IMR-90 (cell line): ENCODE results near the gene TMEM181. TPM values are rescaled to one million over a fixed set of nuclear protein-coding genes. Genes with fewer than 3 reads are reported as not detected.

Source experiments
- ATAC-seq: fragments of 200-7000 bp; cut with Tn5 transposase; 2 replicates; pipeline ENCODE4 v1.9.1; 2020; ENCODE audit warnings: low read depth, mild to moderate bottlenecking, moderate library complexity
- BruUV-seq: library from RNA; stranded (reverse); fragments of 400-500 nt; replicated peaks from 2 replicates; lab custom pipeline; 2021; lab: Mats Ljungman, UMichigan
- CTCF ChIA-PET: fragments of 300-600 bp; formaldehyde crosslinking; extraction: SDS; loops from one replicate; lab custom pipeline; 2021; ENCODE audit warnings: antibody characterized with exemption; lab: Yijun Ruan, JAX
- POLR2A ChIA-PET: fragments of 300-600 bp; sonication (Branson Sonifier 250); formaldehyde crosslinking; loops from one replicate; lab custom pipeline; 2022; ENCODE audit warnings: antibody characterized with exemption; ENCODE audit not compliant: unreplicated experiment; lab: Charles Lee
- DNase-seq: peaks from one replicate; pipeline ENCODE4 v3.0.0; 2013
- H2AFZ ChIP-seq: replicated peaks from 2 replicates; pipeline ENCODE3; 2013; ENCODE audit warnings: low read length, mild to moderate bottlenecking; ENCODE audit not compliant: poor library complexity
- H2AK5ac ChIP-seq: 2 replicates; pipeline ENCODE4 v1.6.1; 2013; ENCODE audit warnings: low read depth, low read length, inconsistent platforms
- H2AK9ac ChIP-seq: replicated peaks from 2 replicates; pipeline ENCODE3; 2013; ENCODE audit warnings: mild to moderate bottlenecking, low read depth, low read length, moderate library complexity; ENCODE audit not compliant: poor library complexity
- H2BK120ac ChIP-seq: 2 replicates; pipeline ENCODE4 v1.6.1; 2013; ENCODE audit warnings: low read depth, low read length, inconsistent platforms
- H2BK15ac ChIP-seq: 3 replicates; pipeline ENCODE4 v1.6.1; 2013; ENCODE audit warnings: low read depth, low read length, inconsistent platforms
- H2BK20ac ChIP-seq: 2 replicates; pipeline ENCODE4 v1.6.1; 2013; ENCODE audit warnings: low read depth, mild to moderate bottlenecking, inconsistent platforms, low read length, moderate library complexity
- H2BK5ac ChIP-seq: 2 replicates; pipeline ENCODE4 v1.6.1; 2013; ENCODE audit warnings: mild to moderate bottlenecking, low read depth, low read length, inconsistent platforms; ENCODE audit not compliant: poor library complexity, severe bottlenecking
- H3K14ac ChIP-seq: replicated peaks from 2 replicates; pipeline ENCODE4 v1.6.1; 2013; ENCODE audit warnings: low read depth, low read length, inconsistent platforms
- H3K18ac ChIP-seq: 2 replicates; pipeline ENCODE4 v1.6.1; 2013; ENCODE audit warnings: low read depth, low read length, control low read depth
- H3K23ac ChIP-seq: 2 replicates; pipeline ENCODE4 v1.6.1; 2013; ENCODE audit warnings: low read depth, low read length, inconsistent platforms
- H3K27ac ChIP-seq: 2 replicates; pipeline ENCODE4 v1.5.1; 2013; ENCODE audit warnings: mild to moderate bottlenecking, control low read depth, low read length; ENCODE audit not compliant: insufficient read depth
- H3K27me3 ChIP-seq: 2 replicates; pipeline ENCODE4 v1.6.1; 2013; ENCODE audit warnings: low read length; ENCODE audit not compliant: control insufficient read depth, insufficient read depth
- H3K36me3 ChIP-seq: 2 replicates; pipeline ENCODE4 v1.6.1; 2013; ENCODE audit warnings: low read length, mixed read lengths; ENCODE audit not compliant: control insufficient read depth, insufficient read depth
- H3K4ac ChIP-seq: 2 replicates; pipeline ENCODE4 v1.6.1; 2013; ENCODE audit warnings: low read depth, low read length, inconsistent platforms
- H3K4me1 ChIP-seq: 2 replicates; pipeline ENCODE4 v1.6.1; 2013; ENCODE audit warnings: low read length, mixed read lengths; ENCODE audit not compliant: control insufficient read depth, insufficient read depth
- H3K4me2 ChIP-seq: 2 replicates; pipeline ENCODE4 v1.6.1; 2013; ENCODE audit warnings: low read depth, mild to moderate bottlenecking, control low read depth, low read length, moderate library complexity
- H3K4me3 ChIP-seq: 2 replicates; pipeline ENCODE4 v1.5.1; 2013; ENCODE audit warnings: low read depth, mild to moderate bottlenecking, control low read depth, low read length, moderate library complexity; ENCODE audit not compliant: insufficient read depth
- H3K56ac ChIP-seq: 2 replicates; pipeline ENCODE4 v1.6.1; 2013; ENCODE audit warnings: low read length, inconsistent platforms; ENCODE audit not compliant: insufficient read depth; ENCODE audit errors: extremely low read depth
- H3K79me1 ChIP-seq, 2 experiments: 2 replicates each; pipeline ENCODE4 v1.6.1; 2013; ENCODE audit warnings: low read length in 2 of 2, inconsistent platforms in 1 of 2, low read depth in 1 of 2
- H3K9ac ChIP-seq: 2 replicates; pipeline ENCODE4 v1.6.1; 2013; ENCODE audit warnings: low read depth, low read length, control low read depth
- H3K9me1 ChIP-seq: 2 replicates; pipeline ENCODE4 v1.6.1; 2013; ENCODE audit warnings: low read length, inconsistent platforms; ENCODE audit not compliant: insufficient read depth
- H3K9me3 ChIP-seq: 2 replicates; pipeline ENCODE4 v1.6.1; 2013; ENCODE audit warnings: low read length; ENCODE audit not compliant: control insufficient read depth, insufficient read depth
- H4K20me1 ChIP-seq: 2 replicates; pipeline ENCODE4 v1.6.1; 2013; ENCODE audit warnings: low read length, inconsistent platforms; ENCODE audit not compliant: insufficient read depth
- H4K5ac ChIP-seq: 2 replicates; pipeline ENCODE4 v1.6.1; 2013; ENCODE audit warnings: mild to moderate bottlenecking, low read depth, low read length, control low read depth
- H4K8ac ChIP-seq, 2 experiments: 2 replicates each; pipeline ENCODE4 v1.6.1; 2013; ENCODE audit warnings: low read depth in 2 of 2, low read length in 2 of 2, control low read depth in 1 of 2, inconsistent platforms in 1 of 2
- H4K91ac ChIP-seq: 2 replicates; pipeline ENCODE4 v1.6.1; 2013; ENCODE audit warnings: low read depth, low read length, inconsistent platforms; ENCODE audit not compliant: insufficient read depth
- BHLHE40 ChIP-seq: fragments of 150-350 bp; IDR thresholded peaks from 2 replicates; pipeline ENCODE4 v1.6.1; 2016; ENCODE audit warnings: mild to moderate bottlenecking, low read depth, low read length
- CEBPB ChIP-seq: IDR thresholded peaks from 2 replicates; pipeline ENCODE4 v1.6.1; 2012; ENCODE audit warnings: low read depth, low read length, improper control_type of control experiment
- CHD1 ChIP-seq: IDR thresholded peaks from 2 replicates; pipeline ENCODE4 v1.6.1; 2012; ENCODE audit warnings: low read depth, low read length, improper control_type of control experiment
- CTCF ChIP-seq: conservative IDR thresholded peaks from 2 replicates; pipeline ENCODE4 v1.5.1; 2012; ENCODE audit warnings: mild to moderate bottlenecking, low read depth, low read length, improper control_type of control experiment
- ELK1 ChIP-seq: fragments of 150-350 bp; IDR thresholded peaks from 2 replicates; pipeline ENCODE4 v1.6.1; 2016; ENCODE audit warnings: low read depth, mild to moderate bottlenecking, low read length, moderate library complexity, borderline replicate concordance
- FOS ChIP-seq: fragments of 150-350 bp; IDR thresholded peaks from 2 replicates; pipeline ENCODE4 v1.6.1; 2016; ENCODE audit warnings: low read depth, low read length
- MAFK ChIP-seq: IDR thresholded peaks from 2 replicates; pipeline ENCODE4 v1.6.1; 2012; ENCODE audit warnings: low read depth, low read length, improper control_type of control experiment
- MAZ ChIP-seq: IDR thresholded peaks from 2 replicates; pipeline ENCODE4 v1.6.1; 2012; ENCODE audit warnings: low read depth, mild to moderate bottlenecking, low read length, improper control_type of control experiment, moderate library complexity, borderline replicate concordance
- MXI1 ChIP-seq: IDR thresholded peaks from 2 replicates; pipeline ENCODE4 v1.6.1; 2012; ENCODE audit warnings: low read depth, mild to moderate bottlenecking, low read length, moderate library complexity, borderline replicate concordance
- NFE2L2 ChIP-seq: fragments of 150-350 bp; IDR thresholded peaks from 2 replicates; pipeline ENCODE4 v1.6.1; 2016; ENCODE audit warnings: low read depth, mild to moderate bottlenecking, low read length
- POLR2A ChIP-seq: IDR thresholded peaks from 2 replicates; pipeline ENCODE4 v1.6.1; 2012; ENCODE audit warnings: mild to moderate bottlenecking, low read depth, low read length
- RCOR1 ChIP-seq: IDR thresholded peaks from 2 replicates; pipeline ENCODE4 v1.6.1; 2012; ENCODE audit warnings: mild to moderate bottlenecking, low read length, improper control_type of control experiment; ENCODE audit not compliant: insufficient replicate concordance
- SMC3 ChIP-seq: fragments of 150-350 bp; IDR thresholded peaks from 2 replicates; pipeline ENCODE4 v1.6.1; 2016; ENCODE audit warnings: low read depth, mild to moderate bottlenecking, antibody characterized with exemption, low read length, moderate library complexity
- USF2 ChIP-seq: fragments of 150-350 bp; IDR thresholded peaks from 2 replicates; pipeline ENCODE4 v1.6.1; 2017; ENCODE audit warnings: mild to moderate bottlenecking, antibody characterized with exemption, low read length, low read depth
- WGBS, 2 experiments: methylation state at CpG; one replicate each; pipeline versions ENCODE4 v1.1.5 to v1.1.7; 2013; ENCODE audit warnings: missing lambda C conversion rate in 2 of 2; ENCODE audit not compliant: insufficient read length in 1 of 2; ENCODE audit errors: extremely low coverage in 2 of 2; 5-methylcytosine and 5-hydroxymethylcytosine counted together
- dilution Hi-C: fragments of 300-500 bp; cut with HindIII; formaldehyde crosslinking; loops from one replicate; pipeline ENCODE4 v1.14.3; 2018; ENCODE audit warnings: low sequenced_read_pairs; ENCODE audit not compliant: unreplicated experiment
- in situ Hi-C: fragments of 300-500 bp; cut with MboI; formaldehyde crosslinking; loops from 3 replicates; pipeline ENCODE4 v1.14.3; 2019; ENCODE audit warnings: low sequenced_read_pairs, inconsistent platforms, mixed read lengths
- intact Hi-C: fragments of 100-400 bp; cut with micrococcal nuclease; formaldehyde crosslinking; loops from 2 replicates; pipeline ENCODE4 v1.10.0; 2022
- polyA plus RNA-seq, 3 experiments: library from polyadenylated mRNA; depleted of rRNA; stranded (reverse); fragments of >200 nt; gene quantifications; 2 replicates each; pipeline ENCODE4 v1.2.3, GENCODE V29; 2012; ENCODE audit warnings: low replicate concordance in 1 of 3
- total RNA-seq: library from RNA; depleted of rRNA; stranded (reverse); fragments of >200 nt; gene quantifications from 2 replicates; pipeline ENCODE4 v1.2.3, GENCODE V29; 2012

The TMEM181 gene
- total and polyA plus RNA-seq, 2 of the 4 experiments (the other 2 are of a cell fraction) = 22.8 to 27.8 TPM

GRCh38 chr6:158536891-158537798, 22.7 kb upstream of the TMEM181 start:
- H2AK9ac ChIP-seq = no peak overlapping the region
- no peak overlapping the region for H3K18ac ChIP-seq
- H3K14ac ChIP-seq = no peak overlapping the region
- peak overlapping the region; percentile 75 for H2AFZ ChIP-seq
- dilution Hi-C loops (no loop called here), intact Hi-C loops (no loop called here), in situ Hi-C loops (no loop called here)
- no peak overlapping the region for H3K27ac ChIP-seq
- no peak overlapping the region for H2AK5ac ChIP-seq
- 4% methylated on average over 27 of the region's 94 CpGs; no CpG with 5 or more reads in 1 of the 2 experiments for WGBS, 2 experiments
- 0 out of 2 replicates have a peak, but pooled peaks cover 2% of the 10 kb centered on the region for H3K9me3 ChIP-seq
- H4K5ac ChIP-seq = no peak overlapping the region
- no peaks in the 10 kb centered on the region for H3K79me1 ChIP-seq
- peak overlapping the region; percentile 77 for H3K4me2 ChIP-seq
- DNase-seq (no peak), ATAC-seq (peak; percentile 60)
- peaks cover 2% of the 10 kb centered on the region; the same call in 1 of the 2 replicates for H3K4me1 ChIP-seq
- no peaks in the 10 kb centered on the region for H4K20me1 ChIP-seq
- H2BK15ac ChIP-seq = no peak overlapping the region
- peak overlapping the region; percentile 57 for H3K4me3 ChIP-seq
- peaks cover 42% of the 10 kb centered on the region for H3K27me3 ChIP-seq
- no peak overlapping the region for H3K4ac ChIP-seq
- no peak overlapping the region for H3K56ac ChIP-seq
- no peak overlapping the region for H4K91ac ChIP-seq
- no peak overlapping the region for H3K9ac ChIP-seq
- H3K23ac ChIP-seq = no peak overlapping the region
- ChIA-PET CTCF (no interaction called here), POLR2A (no interaction called here)
- H3K9me1 ChIP-seq = no peaks in the 10 kb centered on the region
- H2BK20ac ChIP-seq = no peak overlapping the region
- H2BK5ac ChIP-seq = no peak overlapping the region
- H2BK120ac ChIP-seq = no peak overlapping the region
- BruUV-seq = no TSS peak
- no peaks in the 10 kb centered on the region for H3K36me3 ChIP-seq
- no peak overlapping the region for H4K8ac ChIP-seq
- no peak for TF ChIP-seq CTCF
- no peak for TF ChIP-seq CEBPB
- no peak for TF ChIP-seq MAZ
- no peak for TF ChIP-seq SMC3
- no peak for TF ChIP-seq RCOR1
- TF ChIP-seq MXI1 = no peak
- no peak for TF ChIP-seq BHLHE40
- no peak for TF ChIP-seq MAFK
- no peak for TF ChIP-seq ELK1
- TF ChIP-seq CHD1 = no peak
- TF ChIP-seq POLR2A = no peak
- no peak for TF ChIP-seq NFE2L2
- no peak for TF ChIP-seq USF2
- TF ChIP-seq FOS = no peak
